Vagina (tissue), 2 donors: ENCODE results near the gene PARD6A.

Source experiments
- POLR2A ChIP-seq, 2 donors: fragments of 450-650 bp; IDR thresholded peaks; one replicate each; pipeline ENCODE4 v1.6.1; 2017; ENCODE audit warnings: antibody characterized with exemption in 2 of 2, mild to moderate bottlenecking in 2 of 2, moderate library complexity in 2 of 2
- POLR2AphosphoS5 ChIP-seq, 2 donors: sonication (generic); formaldehyde crosslinking; IDR thresholded peaks; one replicate each; pipeline ENCODE4 v1.9.0; 2017; ENCODE audit warnings: antibody characterized with exemption in 2 of 2, mild to moderate bottlenecking in 2 of 2, low read depth in 1 of 2; ENCODE audit not compliant: insufficient read depth in 1 of 2
- TF ChIP-seq, protein P1 (sequence below), 3 experiments: fragments of 450-650 bp in 2 of 3; fragments of 200-600 bp in 1 of 3; sonication (generic) in 1 of 3; IDR thresholded peaks; one replicate each; pipeline ENCODE4 v1.5.1; 2017 to 2019; ENCODE audit warnings: antibody characterized with exemption in 3 of 3, mild to moderate bottlenecking in 2 of 3, moderate library complexity in 2 of 3

DNA sequence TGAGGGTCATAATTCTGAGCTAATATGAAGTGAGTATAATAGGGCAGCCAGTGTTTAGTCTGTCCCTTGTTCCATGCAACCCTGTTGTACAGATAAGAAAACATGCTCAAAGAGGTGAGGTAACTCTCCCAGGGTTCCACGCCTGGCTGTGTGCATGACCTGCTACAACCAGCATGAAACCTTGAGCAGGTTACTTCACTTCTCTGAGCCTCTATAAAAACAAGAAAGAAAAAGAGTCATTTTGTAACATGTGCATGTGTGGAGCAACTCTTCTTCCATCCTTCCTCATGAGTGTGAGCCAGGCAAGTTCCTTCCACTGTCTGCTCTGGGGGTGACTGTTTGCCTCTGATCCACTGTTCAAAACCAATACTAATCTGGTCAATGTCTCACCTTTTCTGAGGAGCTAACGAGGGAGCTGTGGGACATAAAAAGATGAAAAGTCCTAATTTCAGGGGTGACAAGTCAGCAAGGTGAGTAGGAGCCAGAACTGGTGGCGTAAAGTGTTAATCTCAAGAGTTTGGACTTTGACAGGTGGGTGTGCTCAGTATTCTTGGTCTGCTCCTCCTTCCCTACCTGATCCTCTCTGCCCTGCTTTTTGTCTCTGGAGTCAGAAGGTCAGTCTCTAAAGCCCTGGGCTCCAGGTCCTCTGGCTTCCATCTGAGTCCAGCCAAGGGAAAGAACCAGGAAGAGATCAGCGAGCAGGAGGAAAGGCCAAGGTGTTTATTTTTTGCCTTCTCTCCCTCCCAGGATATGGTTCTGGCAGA, 36.8 kb downstream of the PARD6A start:
- TF ChIP-seq, protein P1, sequence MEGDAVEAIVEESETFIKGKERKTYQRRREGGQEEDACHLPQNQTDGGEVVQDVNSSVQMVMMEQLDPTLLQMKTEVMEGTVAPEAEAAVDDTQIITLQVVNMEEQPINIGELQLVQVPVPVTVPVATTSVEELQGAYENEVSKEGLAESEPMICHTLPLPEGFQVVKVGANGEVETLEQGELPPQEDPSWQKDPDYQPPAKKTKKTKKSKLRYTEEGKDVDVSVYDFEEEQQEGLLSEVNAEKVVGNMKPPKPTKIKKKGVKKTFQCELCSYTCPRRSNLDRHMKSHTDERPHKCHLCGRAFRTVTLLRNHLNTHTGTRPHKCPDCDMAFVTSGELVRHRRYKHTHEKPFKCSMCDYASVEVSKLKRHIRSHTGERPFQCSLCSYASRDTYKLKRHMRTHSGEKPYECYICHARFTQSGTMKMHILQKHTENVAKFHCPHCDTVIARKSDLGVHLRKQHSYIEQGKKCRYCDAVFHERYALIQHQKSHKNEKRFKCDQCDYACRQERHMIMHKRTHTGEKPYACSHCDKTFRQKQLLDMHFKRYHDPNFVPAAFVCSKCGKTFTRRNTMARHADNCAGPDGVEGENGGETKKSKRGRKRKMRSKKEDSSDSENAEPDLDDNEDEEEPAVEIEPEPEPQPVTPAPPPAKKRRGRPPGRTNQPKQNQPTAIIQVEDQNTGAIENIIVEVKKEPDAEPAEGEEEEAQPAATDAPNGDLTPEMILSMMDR (IDR thresholded peaks at IDR 0.05) = no peak
- TF ChIP-seq POLR2A (IDR thresholded peaks at IDR 0.05) = no peak
- TF ChIP-seq POLR2AphosphoS5 (IDR thresholded peaks at IDR 0.05; ENCODE audit: insufficient read depth in 1 of 2, low read depth in 1 of 2) = no peak
